ENCODE measurements around the gene MICALL1.
A peak's percentile ranks its signal among the peaks of the same experiment; 100 is the strongest.

The MICALL1 gene

GRCh38 chr22:37926771-37927636, 20.9 kb downstream of the MICALL1 start:
- DNase-seq (ENCODE audit: low read depth): no peak
- no peak for TF ChIP-seq CTCF (conservative IDR thresholded peaks at IDR 0.05; ENCODE audit: control insufficient read depth, insufficient read depth, low read depth, low read length)
- H3K4me3 ChIP-seq (ENCODE audit: control insufficient read depth, low read depth, low read length): no peak overlapping the region

- no peak for DNase-seq (ENCODE audit: low read depth)
- no peak overlapping the region for H3K4me3 ChIP-seq (ENCODE audit: control insufficient read depth, low read depth, low read length)
- no peak for TF ChIP-seq CTCF (conservative IDR thresholded peaks at IDR 0.05; ENCODE audit: control insufficient read depth, insufficient read depth, low read depth, low read length)
Measured at GRCh38 chr22:37927637-37927936, 21.5 kb downstream of the MICALL1 start.

DNA sequence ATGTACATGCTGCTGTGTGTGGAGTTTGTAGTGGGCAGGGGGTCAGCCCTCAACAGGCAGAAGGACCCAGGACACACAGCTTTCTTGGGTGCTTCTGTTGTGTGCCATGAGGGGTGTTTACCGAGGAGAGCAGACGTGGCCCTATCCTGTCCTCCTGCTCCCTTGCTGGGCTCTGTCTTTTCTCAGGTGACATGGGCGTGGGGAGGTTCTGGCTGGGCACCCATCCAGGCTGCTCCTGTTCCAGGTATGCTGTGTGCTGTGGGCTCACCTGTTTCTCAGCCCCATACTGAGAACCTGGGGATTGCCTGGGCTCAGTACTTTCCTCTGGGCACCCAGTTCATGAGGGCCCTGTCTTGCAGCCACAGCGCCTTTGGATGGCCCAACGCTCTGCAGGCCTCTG, 23.3 kb downstream of the MICALL1 start:
- TF ChIP-seq CTCF (conservative IDR thresholded peaks at IDR 0.05; ENCODE audit: control insufficient read depth, insufficient read depth, low read depth, low read length): no peak
- no peak overlapping the region for H3K4me3 ChIP-seq (ENCODE audit: control insufficient read depth, low read depth, low read length)

DNA sequence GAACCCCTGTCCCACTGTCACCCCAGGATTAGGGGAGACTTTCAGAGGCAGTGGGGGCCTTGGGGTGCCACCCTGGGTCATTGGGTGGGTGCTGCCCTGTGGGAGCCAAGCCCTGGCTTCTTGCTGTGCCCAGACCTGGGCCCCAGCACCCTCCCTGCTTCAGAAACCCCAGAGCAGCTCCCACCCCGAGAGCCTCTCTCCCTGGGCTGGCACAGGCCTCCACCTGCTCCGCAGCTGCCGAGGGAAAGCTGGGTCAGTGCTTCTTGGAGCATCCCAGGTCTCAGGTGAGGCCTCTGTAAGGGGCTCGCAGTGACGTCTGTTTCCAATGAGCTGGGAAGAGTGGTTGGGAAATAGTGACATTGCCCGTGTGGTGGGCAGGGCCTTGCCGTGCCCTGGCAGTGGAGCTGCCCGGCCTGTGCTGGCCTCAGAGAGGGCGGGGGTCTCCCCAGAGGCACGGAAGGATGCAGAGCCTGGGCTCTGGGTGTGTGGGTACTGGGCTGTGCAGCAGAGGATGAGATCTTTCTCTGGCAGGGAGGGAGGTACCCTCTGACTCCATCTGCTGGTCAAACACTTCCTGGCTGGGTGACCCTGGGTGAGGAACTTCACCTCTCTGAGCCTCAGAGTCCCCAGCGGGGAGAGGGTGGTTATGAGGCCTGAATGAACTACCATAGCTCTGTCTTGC, 24.3 kb downstream of the MICALL1 start:
- TF ChIP-seq CTCF (conservative IDR thresholded peaks at IDR 0.05; ENCODE audit: control insufficient read depth, insufficient read depth, low read depth, low read length): peak; percentile 59
- DNase-seq (ENCODE audit: low read depth): peak; percentile 49
- no peak overlapping the region for H3K4me3 ChIP-seq (ENCODE audit: control insufficient read depth, low read depth, low read length)

More for the DNA sequence above, 23.3 kb downstream of the MICALL1 start:
- DNase-seq (ENCODE audit: low read depth): no peak

- no peak overlapping the region for H3K4me3 ChIP-seq (ENCODE audit: control insufficient read depth, low read depth, low read length)
- DNase-seq (ENCODE audit: low read depth): no peak
- no peak for TF ChIP-seq CTCF (conservative IDR thresholded peaks at IDR 0.05; ENCODE audit: control insufficient read depth, insufficient read depth, low read depth, low read length)
Measured at GRCh38 chr22:37930952-37931440, 24.9 kb downstream of the MICALL1 start.

DNA sequence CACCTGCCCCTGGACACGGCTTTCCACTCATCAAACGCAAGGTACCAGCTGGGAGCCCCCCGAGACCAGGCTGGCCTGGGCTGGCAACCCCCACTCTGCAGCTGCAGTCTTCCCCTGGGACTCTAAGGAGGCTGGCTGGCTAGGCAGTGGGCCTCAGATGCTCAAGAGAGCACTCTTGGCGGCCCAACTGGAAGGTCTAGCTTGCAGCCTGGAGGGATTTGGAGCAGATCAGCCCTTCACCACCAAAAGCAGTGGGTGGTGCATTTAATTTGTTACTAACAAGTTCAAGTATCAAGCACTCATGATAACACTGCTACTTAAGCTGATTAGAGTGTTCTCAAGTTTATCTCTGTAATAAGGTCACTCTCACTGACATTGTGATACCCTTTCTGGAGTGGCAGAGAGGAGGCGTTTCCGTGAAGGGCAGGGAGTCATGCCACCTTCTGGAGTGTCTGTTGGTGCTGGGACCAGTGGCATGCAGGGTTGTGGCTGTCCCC, 25.8 kb downstream of the MICALL1 start:
- no peak for DNase-seq (ENCODE audit: low read depth)
- no peak overlapping the region for H3K4me3 ChIP-seq (ENCODE audit: control insufficient read depth, low read depth, low read length)
- TF ChIP-seq CTCF (conservative IDR thresholded peaks at IDR 0.05; ENCODE audit: control insufficient read depth, insufficient read depth, low read depth, low read length): no peak

Data from fibroblast of mammary gland (primary cell).